Raji (cell line): ENCODE data around the gene VSTM1.

Experiments
- POLR2A ChIP-seq: IDR thresholded peaks from 2 replicates; pipeline ENCODE4 v1.6.1; 2011; ENCODE audit warnings: low read depth, low read length, control low read depth; ENCODE audit not compliant: insufficient read depth

The VSTM1 gene

DNA sequence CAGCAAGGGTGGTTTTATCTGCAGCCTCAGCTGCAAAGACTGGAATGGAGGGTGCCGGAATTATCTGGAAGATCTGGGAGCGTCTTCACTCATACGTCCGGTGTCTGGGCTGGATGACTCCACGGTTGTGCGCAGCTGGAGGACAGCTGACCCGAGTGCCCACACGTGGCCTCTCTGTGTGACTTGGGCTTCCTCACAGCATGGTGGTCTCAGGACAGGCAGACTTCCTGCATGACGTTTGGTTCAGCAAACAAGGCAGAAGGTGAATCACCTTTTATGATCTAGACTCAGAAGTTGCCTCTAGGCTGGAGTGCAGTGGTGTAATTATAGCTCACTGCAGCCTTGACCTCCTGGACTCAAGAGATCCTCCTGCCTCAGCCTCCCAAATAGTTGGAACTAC is 39.0 kb downstream of the VSTM1 start:
- no peak for TF ChIP-seq POLR2A

DNA sequence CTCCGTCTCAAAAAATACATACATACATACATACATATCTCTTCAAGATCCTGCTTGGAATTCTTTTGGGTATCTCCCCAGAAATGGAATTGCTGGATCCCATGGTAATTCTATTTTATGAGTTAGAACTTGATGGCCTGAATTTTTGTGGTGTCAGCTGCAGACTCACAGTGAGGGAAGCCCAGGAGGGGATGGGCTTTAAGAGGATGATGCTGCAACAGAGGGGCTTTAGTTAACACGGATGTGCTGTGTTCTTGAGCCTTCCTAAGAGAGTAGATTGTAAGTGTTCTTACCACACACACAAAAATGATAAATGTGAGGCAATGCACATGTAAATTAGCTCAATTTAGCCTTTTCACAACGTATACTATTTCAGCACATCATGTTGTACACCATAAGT is 40.5 kb downstream of the VSTM1 start:
- TF ChIP-seq POLR2A: no peak

DNA sequence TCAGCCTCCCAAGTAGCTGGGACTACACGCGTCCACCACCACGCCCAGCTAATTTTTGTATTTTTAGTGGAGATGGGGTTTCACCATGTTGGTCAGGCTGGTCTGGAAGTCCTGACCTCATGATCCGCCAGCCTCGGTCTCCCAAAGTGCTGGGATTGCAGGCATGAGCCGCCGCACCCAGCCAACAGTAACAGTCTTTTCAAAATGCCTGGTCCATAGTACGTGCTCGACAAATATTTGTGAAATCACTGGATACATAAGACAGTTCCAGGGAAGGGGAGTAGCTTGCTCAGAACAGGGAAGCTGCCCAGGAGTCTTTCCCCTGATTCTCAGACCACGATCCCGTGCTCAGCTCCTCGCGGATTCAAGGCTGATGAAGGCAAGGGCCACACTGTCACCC is 41.8 kb downstream of the VSTM1 start:
- TF ChIP-seq POLR2A: no peak

DNA sequence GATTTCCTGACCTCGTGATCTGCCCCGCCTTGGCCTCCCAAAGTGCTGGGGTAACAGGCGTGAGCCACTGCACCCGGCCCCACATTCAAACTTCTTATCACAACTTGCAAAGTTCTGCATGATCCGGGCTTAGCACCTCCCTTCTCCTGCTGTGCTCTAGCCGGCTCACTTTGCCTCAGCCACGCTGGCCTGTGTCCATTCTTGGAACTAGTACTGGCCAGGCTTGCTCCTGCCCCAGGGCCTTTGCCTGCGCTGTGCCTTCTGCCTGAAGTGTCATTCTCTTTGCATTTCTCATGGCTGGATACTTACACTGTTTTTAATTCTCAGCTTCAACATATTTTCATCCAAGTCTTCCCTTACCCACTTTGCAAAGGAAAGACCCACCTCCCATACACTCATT is 42.3 kb downstream of the VSTM1 start:
- TF ChIP-seq POLR2A: no peak

- no peak for TF ChIP-seq POLR2A
Measured at GRCh38 chr19:54017261-54017660, 46.4 kb downstream of the VSTM1 start.

DNA sequence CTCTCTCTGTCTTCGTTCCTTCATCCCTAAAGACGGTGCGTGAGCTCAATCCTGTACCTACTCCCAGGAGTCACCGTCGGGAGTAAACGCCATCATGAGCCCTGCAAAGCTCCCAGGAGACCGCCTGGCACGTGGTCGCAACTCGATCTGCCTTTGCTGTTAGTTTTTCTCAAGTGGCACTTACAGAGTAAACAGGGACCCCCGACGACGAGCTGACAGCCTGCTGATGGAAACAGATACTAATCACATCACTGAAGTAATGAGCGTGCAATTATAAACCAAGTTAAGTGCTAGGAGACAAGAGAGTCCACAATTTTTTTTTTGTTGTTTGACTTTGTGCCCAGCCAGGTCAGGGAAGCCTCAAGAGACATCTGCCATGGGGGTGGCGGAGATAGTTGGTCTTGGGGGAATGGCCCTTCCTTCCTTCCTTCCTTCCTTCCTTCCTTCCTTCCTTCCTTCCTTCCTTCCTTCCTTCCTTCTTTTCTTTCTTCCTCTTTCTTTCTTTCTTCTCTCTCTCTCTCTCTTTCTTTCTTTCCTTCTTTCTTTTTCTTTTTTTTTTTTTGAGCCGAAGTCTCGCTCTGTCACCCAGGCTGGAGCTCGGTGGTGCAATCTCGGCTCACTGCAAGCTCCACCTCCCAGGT is 48.7 kb downstream of the VSTM1 start:
- TF ChIP-seq POLR2A: no peak

DNA sequence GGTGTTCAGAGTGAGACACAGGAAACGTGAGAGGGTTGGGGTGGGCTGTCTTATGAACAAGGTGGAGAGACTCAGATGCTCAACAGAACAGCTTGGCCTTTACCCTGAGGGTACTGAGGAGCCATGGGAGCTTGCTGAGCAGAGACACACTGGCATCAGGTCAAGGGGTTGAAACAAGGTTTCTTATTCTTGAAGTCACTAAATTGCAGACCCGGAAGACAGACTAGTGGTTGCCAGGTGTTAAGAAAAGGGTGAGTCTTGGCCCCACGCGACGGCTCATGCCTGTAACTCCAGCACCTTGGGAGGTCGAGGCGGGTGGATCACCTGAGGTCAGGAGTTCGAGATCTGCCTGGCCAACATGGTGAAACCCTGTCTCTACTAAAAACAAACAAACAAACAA is 49.8 kb downstream of the VSTM1 start:
- TF ChIP-seq POLR2A: no peak

DNA sequence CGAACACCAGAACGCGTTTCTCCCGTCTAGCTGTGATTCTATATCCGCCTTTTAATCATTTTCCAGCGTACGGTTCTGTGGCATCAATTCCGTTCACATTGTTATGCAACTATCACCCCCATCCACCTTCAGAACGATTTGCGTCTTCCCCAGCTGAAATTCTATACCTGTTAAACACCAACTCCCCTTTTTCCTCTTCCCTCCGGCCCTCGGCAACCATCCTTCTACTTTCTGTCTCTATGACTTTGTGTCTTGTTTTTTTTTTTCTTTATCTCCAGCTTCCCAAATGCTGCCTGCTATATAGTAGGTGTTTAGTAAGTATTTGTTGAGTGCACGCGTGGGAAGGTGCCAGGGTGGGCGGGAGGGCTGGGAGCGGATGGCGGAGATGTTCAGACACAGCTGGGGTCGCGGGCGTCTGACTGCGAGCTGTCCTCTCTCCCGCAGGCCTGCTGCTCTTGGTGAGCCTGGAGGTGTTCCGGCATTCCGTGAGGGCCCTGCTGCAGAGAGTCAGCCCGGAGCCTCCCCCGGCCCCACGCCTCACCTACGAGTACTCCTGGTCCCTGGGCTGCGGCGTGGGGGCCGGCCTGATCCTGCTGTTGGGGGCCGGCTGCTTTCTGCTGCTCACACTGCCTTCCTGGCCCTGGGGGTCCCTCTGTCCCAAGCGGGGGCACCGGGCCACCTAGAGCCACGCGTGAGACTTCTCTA is 52.0 kb downstream of the VSTM1 start:
- no peak for TF ChIP-seq POLR2A

- TF ChIP-seq POLR2A: no peak
Measured at GRCh38 chr19:54010474-54010873, 53.2 kb downstream of the VSTM1 start.

DNA sequence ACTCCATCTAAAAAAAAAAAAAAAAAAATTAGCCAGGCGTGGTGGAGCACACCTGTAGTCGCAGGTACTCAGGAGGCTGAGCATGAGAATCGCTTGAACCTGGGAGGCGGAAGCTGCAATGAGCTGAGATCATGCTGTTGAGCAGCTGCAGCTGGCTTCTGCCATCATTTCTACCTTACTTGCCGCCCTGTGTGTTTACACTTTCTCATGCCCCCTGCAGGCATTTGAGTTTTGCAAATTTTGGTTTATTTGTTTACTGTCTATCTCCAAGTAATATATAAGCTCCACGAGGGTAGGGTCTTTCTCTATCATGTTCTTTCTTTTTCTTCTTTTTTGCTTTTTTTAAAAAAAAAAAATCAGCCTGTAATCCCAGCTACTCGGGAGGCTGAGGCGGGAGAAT is 54.3 kb downstream of the VSTM1 start:
- TF ChIP-seq POLR2A: no peak

DNA sequence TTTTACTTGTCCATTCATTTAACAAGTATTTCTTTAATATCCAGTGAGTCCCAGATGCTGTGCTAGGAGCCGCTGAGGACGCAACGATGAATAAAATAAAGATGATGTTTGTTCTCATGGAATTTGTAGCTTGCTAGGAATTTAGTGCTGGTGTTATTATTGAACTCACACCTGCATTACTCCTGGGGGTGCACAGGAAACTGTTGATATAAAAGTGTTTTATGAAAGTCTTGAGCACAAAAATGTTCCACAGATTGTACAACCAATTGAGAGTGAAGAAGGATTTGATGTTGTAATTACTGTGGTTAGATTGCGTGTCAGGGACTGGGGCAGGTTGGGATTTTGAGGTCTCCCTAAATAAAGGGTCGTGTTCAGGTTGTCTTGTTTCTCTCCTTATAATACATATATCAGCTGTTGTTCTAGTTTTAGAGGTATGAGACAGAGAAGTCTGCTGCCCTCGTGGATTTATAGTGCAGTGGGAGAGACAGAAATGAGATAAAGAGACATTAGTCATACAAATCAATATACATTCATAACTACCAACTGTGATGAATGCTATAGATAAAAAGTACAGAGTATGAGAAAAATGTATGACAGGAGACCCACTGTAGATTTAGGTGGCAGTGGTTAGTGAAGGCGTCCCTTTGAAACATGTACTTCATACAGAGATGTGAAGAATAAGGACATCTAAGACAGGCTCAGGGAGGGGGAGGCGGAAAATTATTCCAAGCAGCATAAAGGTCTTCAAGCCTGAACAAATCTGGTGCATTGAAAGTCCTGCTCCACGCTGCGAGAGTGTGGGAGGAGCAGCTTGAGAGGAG is 61.0 kb downstream of the VSTM1 start:
- TF ChIP-seq POLR2A: no peak

DNA sequence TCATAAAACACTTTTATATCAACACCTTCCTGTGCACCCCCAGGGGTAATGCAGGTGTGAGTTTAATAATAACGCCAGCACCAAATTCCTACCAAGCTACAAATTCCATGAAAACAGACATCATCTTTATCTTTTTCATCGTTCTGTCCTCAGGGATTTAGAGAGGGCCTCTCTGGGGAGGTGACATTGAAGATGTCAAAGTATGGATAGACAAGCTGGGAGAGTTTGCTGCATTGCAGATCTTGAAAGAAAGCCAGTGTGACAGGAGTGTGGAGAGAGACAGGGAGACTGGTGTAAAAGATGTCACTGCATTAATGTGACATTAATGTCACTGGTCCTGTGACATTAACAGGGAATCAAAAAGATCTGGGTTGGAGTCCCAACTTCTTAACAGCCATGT is 62.2 kb downstream of the VSTM1 start:
- no peak for TF ChIP-seq POLR2A

DNA sequence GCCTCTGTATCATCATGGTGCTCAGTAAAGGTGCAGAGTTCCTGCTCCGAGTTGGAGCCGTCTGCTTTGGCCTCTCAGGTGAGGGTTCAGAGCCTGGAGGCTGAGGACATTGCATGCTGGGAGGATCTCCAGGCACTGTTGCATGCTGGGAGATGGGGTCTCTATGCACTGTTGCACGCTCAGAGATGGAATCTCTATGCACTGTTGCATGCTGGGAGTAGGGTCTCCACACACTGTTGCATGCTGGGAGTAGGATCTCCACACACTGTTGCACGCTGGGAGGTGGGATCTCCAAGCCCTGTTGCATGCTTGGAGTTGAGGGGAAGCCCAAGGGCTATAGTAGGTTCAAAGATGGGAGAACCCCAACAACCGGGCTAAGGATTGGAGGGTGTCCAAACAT is 64.0 kb downstream of the VSTM1 start:
- no peak for TF ChIP-seq POLR2A

GRCh38 chr19:53998223-53998622 is 65.5 kb downstream of the VSTM1 start:
- TF ChIP-seq POLR2A: no peak

DNA sequence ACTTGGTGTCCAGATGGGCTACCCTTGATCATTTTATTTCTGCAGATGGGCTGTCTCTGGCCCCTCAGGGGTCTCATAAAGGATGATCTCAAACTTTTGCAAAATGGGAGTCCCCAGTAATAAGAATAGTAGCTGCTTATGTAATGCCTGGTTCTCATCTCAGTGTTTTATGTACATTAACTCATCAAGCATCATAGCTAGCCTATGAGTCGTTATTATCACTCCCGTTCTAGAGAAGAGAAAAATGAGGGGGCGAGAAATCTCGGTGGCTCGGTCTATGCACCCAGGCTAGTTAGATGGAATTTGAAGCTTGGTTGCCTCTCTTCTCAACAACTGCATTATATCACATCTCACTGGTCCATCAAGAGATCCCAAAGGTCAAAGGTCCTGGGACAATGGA is 68.9 kb downstream of the VSTM1 start:
- TF ChIP-seq POLR2A: no peak

GRCh38 chr19:53993448-53993847 is 70.2 kb downstream of the VSTM1 start:
- TF ChIP-seq POLR2A: no peak
